Measurements from ENCODE around the gene APCDD1L.

The APCDD1L gene

GRCh38 chr20:58531063-58531462 lies 15.9 kb upstream of the APCDD1L start:
- TF ChIP-seq CTCF (IDR thresholded peaks at IDR 0.05; ENCODE audit: extremely low read depth, missing control alignments), result no peak
- DNase-seq (ENCODE audit: low spot score), result no peak

GRCh38 chr20:58528412-58528811 lies 13.2 kb upstream of the APCDD1L start:
- no peak for DNase-seq (ENCODE audit: low spot score)
- no peak for TF ChIP-seq CTCF (IDR thresholded peaks at IDR 0.05; ENCODE audit: extremely low read depth, missing control alignments)

GRCh38 chr20:58526411-58526810 lies 11.2 kb upstream of the APCDD1L start:
- TF ChIP-seq CTCF (IDR thresholded peaks at IDR 0.05; ENCODE audit: extremely low read depth, missing control alignments), result no peak
- no peak for DNase-seq (ENCODE audit: low spot score)

GRCh38 chr20:58524814-58525213 lies 9.6 kb upstream of the APCDD1L start:
- no peak for TF ChIP-seq CTCF (IDR thresholded peaks at IDR 0.05; ENCODE audit: extremely low read depth, missing control alignments)
- no peak for DNase-seq (ENCODE audit: low spot score)

- no peak for TF ChIP-seq CTCF (IDR thresholded peaks at IDR 0.05; ENCODE audit: extremely low read depth, missing control alignments)
- no peak for DNase-seq (ENCODE audit: low spot score)
Measured at GRCh38 chr20:58523971-58524315, 8.7 kb upstream of the APCDD1L start.

- DNase-seq (ENCODE audit: low spot score), result no peak
Measured at GRCh38 chr20:58523072-58523970, 8.1 kb upstream of the APCDD1L start.

More at GRCh38 chr20:58523072-58523970, 8.1 kb upstream of the APCDD1L start:
- TF ChIP-seq CTCF (IDR thresholded peaks at IDR 0.05; ENCODE audit: extremely low read depth, missing control alignments), result no peak

Measured in GM20000 (cell line).